Adrenal gland (tissue), 12 donors: ENCODE measurements around the gene PTGIR. TPM values are rescaled to one million over a fixed set of nuclear protein-coding genes. Genes with fewer than 3 reads are reported as not detected.

ENCODE experiments used
- DNase-seq, 7 donors: peaks; one replicate each; pipeline ENCODE4 v3.0.0-alpha.2; 2019 to 2020
- H3K27ac ChIP-seq, 5 donors: fragments of 200-600 bp; sonication (generic) in 4 of 5; 1 replicate in 3 of 5; 2 replicates in 2 of 5; pipeline versions ENCODE4 v1.5.1 to v1.8.0; 2016 to 2020; ENCODE audit warnings: mild to moderate bottlenecking in 1 of 5
- H3K27me3 ChIP-seq: fragments of 200-600 bp; 2 replicates; pipeline ENCODE4 v1.8.0; 2021
- H3K36me3 ChIP-seq, 2 donors: fragments of 200-600 bp; replicated peaks in 1 of 2; 1 replicate in 1 of 2; 2 replicates in 1 of 2; pipeline versions ENCODE4 v1.5.1 to v1.8.0; 2018 to 2022
- H3K4me1 ChIP-seq, 2 donors: fragments of 200-600 bp; replicated peaks in 1 of 2; 1 replicate in 1 of 2; 2 replicates in 1 of 2; pipeline versions ENCODE4 v1.5.1 to v1.8.0; 2018 to 2021
- H3K4me3 ChIP-seq, 4 donors: fragments of 200-600 bp; sonication (generic) in 3 of 4; one replicate each; pipeline ENCODE4 v1.5.1; 2016 to 2018
- H3K9me3 ChIP-seq, 3 donors: fragments of 200-600 bp; sonication (generic) in 1 of 3; replicated peaks in 1 of 3; 1 replicate in 2 of 3; 2 replicates in 1 of 3; pipeline versions ENCODE4 v1.5.1 to v1.8.0; 2016 to 2021
- CTCF ChIP-seq, 6 experiments: fragments of 450-650 bp in 4 of 6; fragments of 200-600 bp in 2 of 6; sonication (generic) in 1 of 6; IDR thresholded peaks; 1 replicate in 5 of 6; 2 replicates in 1 of 6; pipeline versions ENCODE4 v1.5.1 to v1.8.0; 2016 to 2021; ENCODE audit warnings: antibody characterized with exemption in 6 of 6, mild to moderate bottlenecking in 2 of 6, moderate library complexity in 1 of 6
- POLR2A ChIP-seq, 2 donors: fragments of 450-650 bp; IDR thresholded peaks; one replicate each; pipeline ENCODE4 v1.6.1; 2017; ENCODE audit warnings: antibody characterized with exemption in 2 of 2, mild to moderate bottlenecking in 2 of 2, moderate library complexity in 1 of 2
- WGBS, 4 donors: extraction: QIAGEN DNeasy Blood & Tissue Kit in 2 of 4; methylation state at CpG; one replicate each; pipeline versions ENCODE4 v1.1.5 to v1.1.7; 2013 to 2017; 5-methylcytosine and 5-hydroxymethylcytosine counted together
- intact Hi-C, 2 donors: fragments of 100-400 bp; cut with DNase I; formaldehyde crosslinking; loops; one replicate each; pipeline versions ENCODE4 v1.14.1 to v1.15.0; 2022 to 2023
- polyA plus RNA-seq, 3 donors: library from polyadenylated mRNA; stranded (reverse); fragments of 200-250 nt in 2 of 3; fragments of 350-450 nt in 1 of 3; fragmentation: Illumina TruSeq in 1 of 3; extraction: RNeasy Lipid Tissue Mini Kit (QIAGEN cat#74804) in 1 of 3; gene quantifications; one replicate each; pipeline ENCODE4 v1.2.3, GENCODE V29; 2013 to 2014
- total RNA-seq, 9 donors: library from RNA; depleted of rRNA in 4 of 9; stranded (reverse); fragments of >200 nt in 4 of 9; fragments of 120-200 nt in 1 of 9; fragmentation: NEBNext Ultra II Directional in 1 of 9; extraction: Animal tissue kit (Norgen Biotek cat#: 25700) in 1 of 9; gene quantifications; one replicate each; pipeline versions ENCODE4 v1.1.0 to v1.2.4, GENCODE V29; 2013 to 2023
- donor health status: healthy with polysubstance abuse.
- donor health status: Bipolar disorder and iron deficiency.
- donor health status: DM: yes; HTN: yes; CAD: no.
- donor health status: DM: no; HTN: no; CAD: no.
- donor health status: DM: no; HTN: no; CAD: no.
- donor health status: DM: yes; HTN: yes; CAD: no.

The PTGIR gene
- total and polyA plus RNA-seq, 12 donors, result 0.94 to 24.8 (median 9.8) TPM

GRCh38 chr19:46637224-46637623, 12.3 kb upstream of the PTGIR start:
- peaks cover 6 to 25% of the 10 kb centered on the region in 2 donors for H3K4me1 ChIP-seq
- intact Hi-C loops, result no loop called here

GRCh38 chr19:46635920-46636761, 11.3 kb upstream of the PTGIR start, which contains the start of gene GNG8:
Gene GNG8 (minus strand): TSS chr19:46636202. CDS start chr19:46634682, 1,520 bp downstream.
- Histone ChIP-seq H3K27ac (peak within 1 kb of the TSS in 1 of 5 donors; percentile 32), H3K4me3 (no peak within 1 kb of the TSS), H3K36me3 (no peaks in the 10 kb centered on the region), H3K27me3 (peaks cover 4% of the 10 kb centered on the region), H3K4me1 (peaks cover 6 to 29% of the 10 kb centered on the region in 2 donors), H3K9me3 (no peaks in the 10 kb centered on the region)
- intact Hi-C loops, result no loop called here
- TF ChIP-seq CTCF (IDR thresholded peaks at IDR 0.05) (no peak), POLR2A (IDR thresholded peaks at IDR 0.05) (no peak)
- WGBS, 4 donors, result 35 to 51% (median 37%) methylated on average over 20 to 34 of the region's 34 CpGs
- no peak for DNase-seq

More at GRCh38 chr19:46637224-46637623, 12.3 kb upstream of the PTGIR start:
- H3K36me3 ChIP-seq, result no peaks in the 10 kb centered on the region
- no peak for DNase-seq
- H3K27me3 ChIP-seq, result peaks cover 4% of the 10 kb centered on the region
- TF ChIP-seq POLR2A (IDR thresholded peaks at IDR 0.05), result no peak
- TF ChIP-seq CTCF (IDR thresholded peaks at IDR 0.05), result no peak
- 65 to 83% (median 75%) methylated on average over 14 of the region's 14 CpGs for WGBS, 4 donors
- H3K9me3 ChIP-seq, result no peaks in the 10 kb centered on the region
- H3K27ac ChIP-seq, result no peak overlapping the region
- no peak overlapping the region for H3K4me3 ChIP-seq

GRCh38 chr19:46634656-46635218, 9.8 kb upstream of the PTGIR start:
- Histone ChIP-seq H3K9me3 (no peaks in the 10 kb centered on the region), H3K36me3 (no peaks in the 10 kb centered on the region), H3K4me3 (peak overlapping the region in 1 of 4 donors; percentile 43), H3K27ac (no peak overlapping the region), H3K4me1 (peaks cover 6 to 34% of the 10 kb centered on the region in 2 donors), H3K27me3 (no peaks in the 10 kb centered on the region)
- TF ChIP-seq POLR2A (IDR thresholded peaks at IDR 0.05), result no peak
- no peak for TF ChIP-seq CTCF (IDR thresholded peaks at IDR 0.05)
- intact Hi-C loops, result no loop called here
- WGBS, 4 donors, result 6 to 8% (median 8%) methylated on average over 21 to 23 of the region's 23 CpGs
- no peak for DNase-seq

GRCh38 chr19:46634045-46634655, 9.3 kb upstream of the PTGIR start:
- Histone ChIP-seq H3K36me3 (no peaks in the 10 kb centered on the region), H3K27ac (no peak overlapping the region), H3K9me3 (no peaks in the 10 kb centered on the region), H3K27me3 (no peaks in the 10 kb centered on the region), H3K4me3 (peak overlapping the region in 1 of 4 donors; percentile 43), H3K4me1 (peaks cover 6 to 29% of the 10 kb centered on the region in 2 donors)
- intact Hi-C loops, result no loop called here
- DNase-seq, result peak; percentile 69 to 91 (median 84)
- WGBS, 4 donors, result 3 to 12% (median 5%) methylated on average over 5 to 38 of the region's 38 CpGs
- TF ChIP-seq POLR2A (IDR thresholded peaks at IDR 0.05) (no peak), CTCF (IDR thresholded peaks at IDR 0.05) (no peak)
